WTC11 (cell line): Measurements from ENCODE around the gene POLR2A. TPM values are rescaled to one million over a fixed set of nuclear protein-coding genes. Genes with fewer than 3 reads are reported as not detected.
A peak's percentile ranks its signal among the peaks of the same experiment; 100 is the strongest.

Source experiments
- ATAC-seq: fragments of 200-7000 bp; cut with Tn5 transposase; 2 replicates; pipeline ENCODE4 v1.10.0; 2021; ENCODE audit warnings: mild to moderate bottlenecking, moderate library complexity
- CTCF ChIA-PET: fragments of 300-600 bp; sonication (Branson Sonifier 250); formaldehyde crosslinking; loops from one replicate; lab custom pipeline; 2021; ENCODE audit warnings: antibody characterized with exemption; lab: Charles Lee
- POLR2A ChIA-PET: fragments of 350-600 bp; sonication (Branson Sonifier 250); formaldehyde crosslinking; loops from one replicate; lab custom pipeline; 2021; ENCODE audit warnings: antibody characterized with exemption; lab: Charles Lee
- DNase-seq: peaks from one replicate; pipeline ENCODE4 v3.0.0; 2021; ENCODE audit warnings: low spot score
- H3K27ac Mint-ChIP-seq: 2 replicates; pipeline ENCODE4 v1.8.0; 2021; ENCODE audit warnings: mixed read lengths
- H3K27me3 Mint-ChIP-seq: 2 replicates; pipeline ENCODE4 v1.8.0; 2021; ENCODE audit warnings: low read depth, mild to moderate bottlenecking, moderate library complexity, mixed read lengths
- H3K36me3 Mint-ChIP-seq: 2 replicates; pipeline ENCODE4 v1.8.0; 2021; ENCODE audit warnings: mixed read lengths
- H3K4me1 Mint-ChIP-seq: 2 replicates; pipeline ENCODE4 v1.8.0; 2022; ENCODE audit warnings: mixed read lengths
- H3K4me3 Mint-ChIP-seq: 2 replicates; pipeline ENCODE4 v1.8.0; 2021; ENCODE audit warnings: mild to moderate bottlenecking, moderate library complexity, mixed read lengths
- H3K9me3 Mint-ChIP-seq: 2 replicates; pipeline ENCODE4 v1.8.0; 2021; ENCODE audit warnings: mixed read lengths
- ARID4B ChIP-seq: sonication (generic); formaldehyde crosslinking; IDR thresholded peaks from 2 replicates; pipeline ENCODE4 v1.8.0; 2023; ENCODE audit warnings: missing genetic modification reagents, mild to moderate bottlenecking, borderline replicate concordance
- HMGXB4 ChIP-seq: sonication (generic); formaldehyde crosslinking; IDR thresholded peaks from 2 replicates; pipeline ENCODE4 v1.8.1; 2023; ENCODE audit warnings: mild to moderate bottlenecking, moderate library complexity, missing genetic modification reagents
- JUN ChIP-seq: sonication (generic); formaldehyde crosslinking; IDR thresholded peaks from 2 replicates; pipeline ENCODE4 v1.8.0; 2023; ENCODE audit warnings: mild to moderate bottlenecking, missing genetic modification reagents
- MAX ChIP-seq: sonication (generic); formaldehyde crosslinking; IDR thresholded peaks from 2 replicates; pipeline ENCODE4 v1.8.0; 2022; ENCODE audit warnings: mild to moderate bottlenecking, missing genetic modification reagents
- MXD4 ChIP-seq: fragments of 250-450 bp; sonication (Bioruptor Pico); IDR thresholded peaks from 2 replicates; pipeline ENCODE4 v1.8.0; 2021; ENCODE audit warnings: mild to moderate bottlenecking, moderate library complexity, borderline replicate concordance
- MYBL2 ChIP-seq: sonication (generic); formaldehyde crosslinking; IDR thresholded peaks from 2 replicates; pipeline ENCODE4 v1.8.1; 2023; ENCODE audit warnings: mild to moderate bottlenecking, moderate library complexity, missing genetic modification reagents
- PRDM15 ChIP-seq: sonication (generic); formaldehyde crosslinking; IDR thresholded peaks from 2 replicates; pipeline ENCODE4 v1.8.0; 2022; ENCODE audit warnings: missing genetic modification reagents
- PRRX2 ChIP-seq: fragments of 250-450 bp; sonication (Bioruptor Pico); IDR thresholded peaks from 2 replicates; pipeline ENCODE4 v1.8.0; 2021; ENCODE audit warnings: mild to moderate bottlenecking
- STAT6 ChIP-seq: sonication (generic); formaldehyde crosslinking; conservative IDR thresholded peaks from 2 replicates; pipeline ENCODE4 v1.8.1; 2023; ENCODE audit warnings: mild to moderate bottlenecking, low read depth, missing genetic modification reagents, moderate library complexity
- TEAD1 ChIP-seq: sonication (generic); formaldehyde crosslinking; IDR thresholded peaks from 2 replicates; pipeline ENCODE4 v1.8.0; 2022; ENCODE audit warnings: mild to moderate bottlenecking, missing genetic modification reagents
- TP53 ChIP-seq: sonication (generic); formaldehyde crosslinking; IDR thresholded peaks from 2 replicates; pipeline ENCODE4 v1.8.1; 2023; ENCODE audit warnings: mild to moderate bottlenecking, missing genetic modification reagents
- USF1 ChIP-seq: sonication (generic); formaldehyde crosslinking; IDR thresholded peaks from 2 replicates; pipeline ENCODE4 v1.8.0; 2022; ENCODE audit warnings: mild to moderate bottlenecking, missing genetic modification reagents
- USF2 ChIP-seq: sonication (generic); formaldehyde crosslinking; IDR thresholded peaks from 2 replicates; pipeline ENCODE4 v1.8.1; 2023; ENCODE audit warnings: mild to moderate bottlenecking, missing genetic modification reagents, moderate library complexity
- ZBTB43 ChIP-seq: sonication (generic); formaldehyde crosslinking; IDR thresholded peaks from 2 replicates; pipeline ENCODE4 v1.8.1; 2023; ENCODE audit warnings: mild to moderate bottlenecking, missing genetic modification reagents
- total RNA-seq: library from RNA; stranded (reverse); gene quantifications from 3 replicates; pipeline ENCODE4 v1.2.3, GENCODE V29; 2021

POLR2A gene
- total RNA-seq, 1 experiment from 2014 or later, result 170 TPM

DNA sequence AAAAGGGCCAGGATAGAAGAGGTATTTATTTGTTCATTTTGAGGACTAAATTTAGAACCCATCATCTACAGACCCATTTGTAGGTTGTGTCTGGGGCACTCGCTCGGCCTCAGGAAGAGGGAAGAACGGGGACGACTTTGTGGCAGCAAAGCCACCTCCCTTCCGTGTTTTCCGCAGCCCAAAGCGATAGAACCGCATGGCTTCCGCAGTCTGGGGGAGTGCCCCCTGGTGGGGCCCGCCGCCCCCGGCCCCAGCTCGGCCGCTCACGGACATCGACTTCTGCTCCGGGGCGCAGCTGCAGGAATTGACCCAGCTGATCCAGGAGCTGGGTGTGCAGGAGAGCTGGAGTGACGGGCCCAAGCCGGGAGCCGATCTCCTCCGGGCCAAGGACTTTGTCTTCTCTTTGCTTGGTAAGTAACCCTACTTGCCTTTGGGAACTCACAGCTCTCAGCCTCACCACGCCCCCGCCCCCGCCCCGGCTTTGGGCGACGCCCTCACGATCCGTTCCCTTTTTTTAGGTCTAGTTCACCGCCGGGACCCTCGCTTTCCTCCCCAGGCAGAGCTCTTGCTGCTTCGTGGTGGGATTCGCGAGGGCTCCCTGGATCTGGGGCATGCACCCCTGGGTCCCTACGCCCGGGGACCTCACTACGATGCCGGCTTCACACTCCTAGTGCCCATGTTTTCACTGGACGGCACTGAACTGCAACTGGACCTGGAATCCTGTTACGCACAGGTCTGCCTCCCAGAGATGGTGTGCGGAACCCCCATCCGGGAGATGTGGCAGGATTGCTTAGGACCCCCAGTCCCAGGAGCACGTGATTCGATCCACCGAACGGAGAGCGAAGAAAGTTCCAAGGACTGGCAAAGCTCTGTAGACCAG lies 48.2 kb upstream of the POLR2A start:
- Mint-ChIP-seq H3K4me3 (peak overlapping the region; percentile 90), H3K36me3 (no peaks in the 10 kb centered on the region), H3K9me3 (no peaks in the 10 kb centered on the region), H3K27me3 (peaks cover 17% of the 10 kb centered on the region), H3K27ac (peak overlapping the region; percentile 98), H3K4me1 (peaks cover 17% of the 10 kb centered on the region)
- ChIA-PET POLR2A (interaction anchor here (0.7 to 4.2 kb wide), 11 partner anchors 9 to 252 kb away, joined by 3 to 38 read pairs (median 4); partner anchors contain the start of genes CHRNB1, NEURL4, TMEM256 and TP53), CTCF (interaction anchor here (0.8 to 4.7 kb wide), 32 partner anchors 9 to 268 kb away, joined by 3 to 69 read pairs (median 8); partner anchors contain the start of genes ACAP1, CHRNB1, KCTD11 and NEURL4)
- ATAC-seq (peak; percentile 1), DNase-seq (peak; percentile 68)
- TF ChIP-seq MAX (peak; percentile 38; the same call in 1 of the 2 replicates), PRRX2 (CRISPR knock-in tag) (no peak), ZBTB43 (0 out of 2 replicates have a peak, but pooled peaks have one; percentile 48), MXD4 (CRISPR knock-in tag) (no peak), MYBL2 (0 out of 2 replicates have a peak, but pooled peaks have one; percentile 54), HMGXB4 (CRISPR knock-in tag) (peak; percentile 33; the same call in 1 of the 2 replicates), USF1 (CRISPR knock-in tag) (peak; percentile 67), TEAD1 (CRISPR knock-in tag) (no peak), JUN (CRISPR knock-in tag) (0 out of 2 replicates have a peak, but pooled peaks have one; percentile 7), PRDM15 (peak; percentile 37; the same call in 1 of the 2 replicates), ARID4B (peak; percentile 70; the same call in 1 of the 2 replicates), USF2 (CRISPR knock-in tag) (peak; percentile 78), TP53 (CRISPR knock-in tag) (no peak), STAT6 (CRISPR knock-in tag) (no peak)
